Activated CD8-positive, alpha-beta memory T cell treated with anti-CD3 and anti-CD28 coated beads, Interleukin-2, amount 10 ng/mL, durations not matched to agents 7 days and 5 days (primary cell): ENCODE data around the gene PKN2. TPM values are rescaled to one million over a fixed set of nuclear protein-coding genes. Genes with fewer than 3 reads are reported as not detected.

Experiments used
- total RNA-seq, 2 experiments: library from RNA; stranded (reverse); gene quantifications; one replicate each; pipeline ENCODE4 v1.2.3, GENCODE V29; 2021

PKN2 gene
- total RNA-seq, 2 experiments from 2014 or later: 20.0 to 25.8 TPM

Other genes starting within 250 kb of the PKN2 start
- gene GTF2B, start 207.3 kb downstream of the PKN2 start, total RNA-seq: 10 to 100 TPM; 34.8 to 42.4 TPM